ENCODE measurements around the gene OR5B17.
"Not testable (repeated sequence)": the region's sequence is repeated elsewhere in the genome, so short reads cannot be mapped to it uniquely, and the experiment has no call there.

The OR5B17 gene

DNA sequence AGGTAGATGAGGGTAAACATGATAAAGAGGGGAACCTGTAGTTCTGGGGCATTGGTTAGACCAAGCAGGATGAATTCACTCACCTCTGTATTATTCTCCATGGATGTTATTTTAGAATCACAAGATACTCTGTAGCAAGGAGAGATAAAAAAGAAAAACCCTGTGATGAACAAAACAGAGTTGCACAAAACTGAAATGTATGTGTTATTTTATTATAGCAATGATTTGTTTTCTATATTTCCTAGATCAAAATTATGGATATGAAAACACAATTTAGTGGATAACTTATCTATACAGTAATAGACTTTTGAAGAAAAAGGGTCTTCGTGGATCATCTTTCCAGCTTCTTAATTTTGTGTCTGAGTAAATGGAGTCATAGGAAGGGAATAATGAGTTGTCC, at the start of gene OR5B17:
TSS of gene OR5B17 (minus strand) at position 101 of the 400 bp plus-strand sequence. CDS start at position 101, 0 bp downstream.
- DNase-seq, result no peak

DNA sequence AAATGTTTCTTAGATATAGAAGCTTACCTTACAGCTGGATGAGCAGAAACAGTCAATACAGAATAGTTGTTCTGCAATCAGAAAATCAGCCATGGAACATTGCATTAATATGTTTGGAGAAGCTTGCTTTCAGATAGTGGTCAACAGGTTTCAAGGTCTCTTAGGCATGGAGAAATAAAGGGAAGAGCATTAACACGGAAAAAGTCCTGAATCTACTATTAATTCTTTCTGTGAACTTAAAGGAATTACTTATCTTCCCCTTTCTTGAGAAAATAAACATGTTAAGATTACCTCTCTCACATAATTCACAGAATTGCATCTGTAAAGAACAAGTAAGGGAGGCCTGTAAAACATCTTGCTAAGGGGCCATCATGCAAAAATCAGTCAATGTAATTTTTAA, 47.9 kb upstream of the OR5B17 start, which contains the start of gene OR5B3:
TSS of gene OR5B3 (minus strand) at position 101 of the 400 bp plus-strand sequence. CDS start 3,465 bp downstream, outside the sequence.
- no peak for DNase-seq

DNA sequence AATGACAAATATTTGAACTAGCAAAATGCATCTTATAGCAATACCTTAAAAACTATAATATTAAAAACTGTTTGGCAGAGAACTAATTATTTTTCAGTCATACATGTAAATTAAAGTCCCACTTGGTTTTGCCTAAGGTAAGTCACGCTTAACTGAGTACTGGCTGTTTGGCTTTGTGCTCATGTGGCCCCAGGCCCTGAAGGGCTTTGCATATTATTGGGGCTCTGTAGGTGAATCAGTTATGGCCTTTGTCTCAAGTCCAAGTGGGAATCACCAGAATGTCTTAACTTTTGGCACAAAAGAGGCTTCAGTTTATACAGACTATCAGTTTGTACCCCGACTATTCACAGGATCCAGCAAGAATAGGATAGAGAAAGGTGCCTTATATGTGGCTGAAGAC, 40.8 kb upstream of the OR5B17 start:
- DNase-seq, result not testable (repeated sequence)

DNA sequence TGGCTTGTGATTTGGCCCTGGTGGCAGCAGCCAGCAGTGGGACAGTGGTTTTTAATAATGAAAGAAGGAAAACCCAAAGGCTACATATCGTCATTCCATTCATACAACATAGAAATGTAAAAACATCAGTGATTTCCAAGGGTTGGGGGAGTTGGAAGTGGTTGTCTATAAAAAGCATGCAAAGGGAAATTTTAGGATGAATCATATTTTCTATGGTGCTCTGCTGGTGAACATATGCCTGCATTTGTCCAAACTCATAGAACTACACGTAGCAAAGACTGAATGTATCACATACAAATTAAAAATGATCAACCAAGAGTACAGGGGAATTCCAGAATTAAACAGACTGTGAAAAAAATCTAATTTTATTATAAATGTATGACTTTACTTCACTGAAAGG, 36.7 kb upstream of the OR5B17 start:
- DNase-seq, result no peak

DNA sequence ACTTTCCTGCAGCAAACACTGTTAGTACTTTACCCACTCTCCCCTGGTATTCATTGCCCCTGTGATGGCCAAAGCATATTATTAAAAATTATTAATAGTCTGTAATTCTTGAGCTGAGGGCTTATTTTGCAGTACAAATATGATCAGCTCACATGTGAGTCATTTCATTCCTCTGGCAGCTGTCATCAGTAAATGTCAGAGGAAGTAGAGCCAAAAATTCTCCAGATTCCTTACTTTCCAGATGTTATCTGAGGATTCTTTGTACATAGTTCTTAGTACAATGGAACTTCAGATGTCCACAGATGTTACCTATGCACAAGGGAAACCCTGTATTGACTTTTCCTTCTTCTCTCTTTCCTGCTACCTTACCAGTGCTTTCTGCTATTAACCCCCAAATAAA, 35.3 kb upstream of the OR5B17 start:
- DNase-seq, result no peak

DNA sequence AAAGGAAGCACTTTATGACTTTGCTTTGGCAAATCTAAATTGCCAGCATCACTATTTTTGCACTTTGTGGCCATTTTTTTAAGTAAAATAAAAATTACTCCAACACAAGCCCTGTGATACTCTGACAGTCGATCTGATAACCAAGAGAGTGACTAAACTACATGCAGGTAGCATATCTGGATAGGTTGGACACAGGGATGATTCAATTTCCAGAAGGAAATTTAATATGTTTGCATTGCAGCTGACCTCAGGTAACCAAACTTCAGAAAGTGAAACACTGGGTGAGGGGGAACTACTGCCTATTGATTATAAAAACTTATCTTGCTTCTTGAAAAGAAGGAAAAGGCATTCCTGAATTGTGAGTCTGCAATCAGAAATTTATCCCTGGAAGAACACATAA, 33.9 kb upstream of the OR5B17 start:
- no peak for DNase-seq

DNA sequence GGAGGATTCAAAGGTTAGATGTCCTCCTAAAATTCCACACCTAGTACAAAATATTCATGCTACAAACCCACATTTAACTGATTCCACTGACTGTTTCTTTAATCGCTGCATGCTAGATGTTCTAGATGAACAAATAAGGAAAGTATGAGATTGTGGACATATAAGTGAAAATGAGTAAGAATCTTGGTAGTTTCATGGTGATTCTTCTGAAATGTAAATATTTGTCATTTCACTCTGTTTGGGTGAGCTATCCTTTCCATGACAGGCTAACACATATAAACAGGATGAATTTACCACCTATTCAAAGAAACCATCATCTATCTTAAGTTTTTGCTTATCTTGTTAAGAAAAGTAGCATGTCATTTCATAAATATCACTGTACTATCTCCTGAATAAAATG, 33.0 kb upstream of the OR5B17 start:
- no peak for DNase-seq

DNA sequence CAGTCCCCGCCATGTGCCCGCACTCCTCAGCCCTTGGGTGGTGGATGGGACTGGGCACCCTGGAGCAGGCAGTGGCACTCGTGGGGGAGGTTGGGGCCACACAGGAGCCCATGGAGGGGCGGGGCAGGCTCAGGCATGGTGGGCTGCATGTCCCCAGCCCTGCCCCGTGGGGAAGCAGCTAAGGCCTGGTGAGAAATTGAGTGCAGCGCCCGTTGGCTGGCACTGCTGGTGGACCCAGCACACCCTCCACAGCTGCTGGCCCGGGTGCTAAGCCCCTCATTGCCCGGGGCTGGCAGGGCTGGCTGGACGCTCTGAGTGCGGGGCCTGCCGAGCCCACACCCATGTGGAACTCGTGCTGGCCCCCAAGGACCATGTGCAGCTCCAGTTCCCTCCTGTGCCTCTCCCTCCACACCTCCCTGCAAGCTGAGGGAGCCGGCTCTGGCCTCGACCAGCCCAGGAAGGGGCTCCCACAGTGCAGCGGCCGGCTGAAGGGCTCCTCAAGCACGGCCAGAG, 31.7 kb upstream of the OR5B17 start:
- DNase-seq, result no peak

DNA sequence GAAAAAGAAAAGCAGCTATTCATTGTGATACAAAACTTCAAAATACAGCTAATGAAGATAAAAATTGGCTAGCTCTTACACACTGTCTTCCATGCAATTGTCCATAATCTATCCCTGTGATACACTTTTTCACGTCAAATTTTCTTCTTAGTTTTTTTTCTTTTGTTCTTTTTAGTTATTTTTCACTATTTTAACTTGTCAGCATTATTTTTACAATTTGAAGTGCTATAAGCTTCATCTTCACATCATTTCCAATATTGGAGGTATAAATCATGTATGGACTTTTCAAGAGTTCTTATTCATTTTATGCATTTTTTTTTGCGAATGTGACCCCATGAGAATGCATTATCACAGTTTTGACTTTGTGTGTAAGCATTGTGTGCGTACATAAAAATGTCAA, 4.1 kb downstream of the OR5B17 start:
- no peak for DNase-seq

DNA sequence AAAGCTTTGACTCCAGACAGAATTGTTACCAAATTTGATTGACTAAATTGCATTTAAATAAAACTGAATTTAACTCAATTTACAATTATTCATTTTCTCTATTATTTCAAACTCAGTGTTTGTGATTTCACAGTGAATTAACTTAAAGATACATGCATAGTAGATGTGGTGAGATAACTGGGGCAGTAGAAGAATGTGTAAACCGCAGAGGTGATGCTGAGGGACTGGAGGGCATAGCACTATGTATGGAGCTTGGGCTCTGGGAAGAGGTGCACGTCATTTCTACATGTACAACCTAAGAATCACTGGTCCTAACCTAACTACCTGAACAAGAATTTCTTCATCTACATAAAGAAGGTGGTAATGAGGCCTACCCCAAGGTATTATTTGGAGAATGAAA, 13.7 kb downstream of the OR5B17 start:
- DNase-seq, result no peak

DNA sequence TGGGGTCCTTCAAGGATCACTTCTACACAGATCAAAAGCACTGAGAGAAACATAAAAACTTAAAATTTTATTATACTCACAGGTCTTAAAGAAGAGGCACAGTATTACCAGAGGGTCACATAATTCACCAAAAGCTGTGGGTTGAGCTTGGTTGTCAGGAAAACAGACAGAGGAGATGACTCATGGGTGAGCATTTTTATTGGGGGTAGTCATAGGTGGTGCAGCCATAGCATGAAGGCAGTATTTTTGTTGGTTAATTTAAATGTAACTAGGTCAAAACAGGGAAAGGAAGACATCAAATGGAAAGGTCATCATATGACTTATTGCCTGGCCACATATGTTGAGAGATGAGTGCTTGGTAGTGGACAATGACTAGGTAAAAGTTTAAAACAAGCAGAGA, 24.2 kb downstream of the OR5B17 start:
- no peak for DNase-seq

DNA sequence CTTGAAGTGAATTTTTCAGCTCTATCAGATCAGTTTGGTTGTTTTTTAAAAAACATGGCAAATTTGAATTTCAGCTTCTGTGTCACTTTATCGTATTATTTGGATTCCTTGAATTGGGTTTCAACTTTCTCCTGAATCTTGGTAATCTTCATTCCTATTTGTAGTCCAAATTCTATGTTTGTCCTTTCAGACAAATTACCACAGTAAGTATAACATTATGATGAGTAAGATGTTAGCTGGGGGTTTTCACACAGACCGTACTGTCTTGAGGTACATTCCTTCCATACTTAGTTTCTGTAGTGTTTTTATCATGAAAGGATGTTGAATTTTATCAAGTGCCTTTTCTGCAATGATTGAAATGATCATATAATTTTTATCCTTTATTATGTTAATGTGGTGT, 28.0 kb downstream of the OR5B17 start:
- DNase-seq, result no peak

DNA sequence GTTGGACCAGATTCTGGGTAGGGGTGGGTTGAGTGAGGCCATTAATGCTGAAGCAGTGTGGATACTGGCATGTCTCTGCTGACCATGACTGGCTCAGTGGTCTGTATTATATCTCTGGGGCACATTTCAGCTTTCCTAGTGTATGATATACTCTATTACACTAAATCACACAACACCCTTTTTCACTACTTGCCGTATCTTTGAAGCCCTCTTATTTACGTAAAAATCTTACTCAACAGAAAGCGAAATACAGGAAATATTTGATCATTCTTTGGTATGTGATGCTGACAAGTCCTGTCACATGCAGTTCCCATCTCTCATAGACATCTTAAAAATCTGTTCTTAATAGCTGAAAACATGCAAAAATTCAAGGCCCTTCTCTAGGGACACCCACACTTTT, 40.3 kb downstream of the OR5B17 start:
- DNase-seq, result no peak

DNA sequence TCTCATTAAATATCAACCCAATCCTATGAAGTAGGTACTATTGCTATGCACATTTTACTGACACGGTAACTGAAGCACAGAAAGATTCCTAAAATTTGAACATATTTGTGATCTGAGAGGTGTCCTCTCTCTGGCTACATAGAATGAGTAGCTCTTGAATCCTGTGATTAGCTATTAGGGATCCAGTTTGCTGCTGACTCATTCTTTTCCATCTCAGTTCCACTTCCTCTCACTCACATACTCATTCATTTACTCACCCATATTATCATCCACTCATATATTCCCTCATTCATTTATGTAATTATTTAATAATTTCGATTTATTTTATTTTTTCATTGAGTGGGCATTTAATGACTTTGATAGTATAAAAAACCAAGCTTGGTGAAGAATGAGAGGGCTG, 42.7 kb downstream of the OR5B17 start:
- no peak for DNase-seq
